ENCODE data around the gene HORMAD1. TPM values are rescaled to one million over a fixed set of nuclear protein-coding genes. Genes with fewer than 3 reads are reported as not detected.

The HORMAD1 gene
- total and polyA plus RNA-seq, 2 donors (not counting 3 experiments of a cell fraction or from before 2014, with no cell fraction given), result not detected

GRCh38 chr1:150751443-150751842 is 30.7 kb upstream of the HORMAD1 start:
- Histone ChIP-seq H4K20me1 (replicated peaks; ENCODE audit: control insufficient read depth, extremely low read depth, insufficient read depth, low read length) (no peaks in the 10 kb centered on the region), H3K79me2 (ENCODE audit: control insufficient read depth, insufficient read depth, low read length) (no peaks in the 10 kb centered on the region), H3K9ac (replicated peaks; ENCODE audit: extremely low read depth, insufficient read depth, low read length) (no peak overlapping the region), H3K9me3 (replicated peaks; ENCODE audit: control insufficient read depth, insufficient read depth, low read length) (no peaks in the 10 kb centered on the region), H3K4me1 (ENCODE audit: control insufficient read depth, extremely low read depth, insufficient read depth, low read length) (no peaks in the 10 kb centered on the region), H3K4me3 (replicated peaks in 1 of 3; ENCODE audit: insufficient read depth in 1 of 3, low read depth in 1 of 3, low read length in 3 of 3) (no peak overlapping the region), H3K27me3 (ENCODE audit: control insufficient read depth in 2 of 2, insufficient read depth in 2 of 2, low read length in 2 of 2) (no peaks in the 10 kb centered on the region), H2AFZ (ENCODE audit: low read depth, low read length) (no peak overlapping the region), H3K27ac (ENCODE audit: insufficient read depth, low read depth, low read length) (no peak overlapping the region), H3K4me2 (ENCODE audit: insufficient read depth, low read length) (no peak overlapping the region), H3K9me1 (replicated peaks; ENCODE audit: control insufficient read depth, extremely low read depth, insufficient read depth, low read length) (no peaks in the 10 kb centered on the region), H3K36me3 (ENCODE audit: control insufficient read depth in 2 of 2, extremely low read depth in 1 of 2, insufficient read depth in 2 of 2, low read length in 2 of 2) (no peaks in the 10 kb centered on the region)
- intact Hi-C loops (cut with micrococcal nuclease), result loop anchor here (2.0 kb wide), 1 partner anchor 13 kb away; the partner anchor contains the start of gene CTSS
- ChIA-PET CTCF (interaction anchor here (1.0 to 1.4 kb wide), 2 partner anchors 13 to 18 kb away, joined by 3 to 4 read pairs; no protein-coding TSS in a partner anchor), POLR2A (no interaction called here)
- dilution Hi-C loops (cut with MboI; ENCODE audit: extremely low pct_ligation_motif_present, low sequenced_read_pairs), result no loop called here
- no TSS peak for BruUV-seq (replicated peaks)
- DNase-seq (ENCODE audit: low read depth, low spot score), result no peak
- TF ChIP-seq POLR2A (IDR thresholded peaks at IDR 0.05; ENCODE audit: low read depth, low read length) (no peak), JUN (IDR thresholded peaks at IDR 0.05; ENCODE audit: borderline replicate concordance, insufficient read depth, insufficient read length, low read depth) (no peak), GATA2 (IDR thresholded peaks at IDR 0.05; ENCODE audit: insufficient read depth, insufficient read length, low read depth, low read length) (no peak), EZH2 (IDR thresholded peaks at IDR 0.05; ENCODE audit: borderline replicate concordance, low read depth, low read length, severe bottlenecking) (no peak), CTCF (IDR thresholded peaks at IDR 0.05; ENCODE audit: extremely low read depth in 1 of 2, insufficient read depth in 1 of 2, low read depth in 1 of 2, low read length in 2 of 2) (no peak), POLR2AphosphoS5 (IDR thresholded peaks at IDR 0.05; ENCODE audit: insufficient read depth, low read depth, low read length) (no peak), FOS (IDR thresholded peaks at IDR 0.05; ENCODE audit: borderline replicate concordance, insufficient read depth, low read length) (no peak), MAX (IDR thresholded peaks at IDR 0.05; ENCODE audit: insufficient read depth, insufficient read length) (no peak), MYC (IDR thresholded peaks at IDR 0.05; ENCODE audit: low read depth, low read length) (no peak)
- FAIRE-seq, result no peak

All from endothelial cell of umbilical vein (primary cell).